ENCODE data around the gene ZRANB3.

DNA sequence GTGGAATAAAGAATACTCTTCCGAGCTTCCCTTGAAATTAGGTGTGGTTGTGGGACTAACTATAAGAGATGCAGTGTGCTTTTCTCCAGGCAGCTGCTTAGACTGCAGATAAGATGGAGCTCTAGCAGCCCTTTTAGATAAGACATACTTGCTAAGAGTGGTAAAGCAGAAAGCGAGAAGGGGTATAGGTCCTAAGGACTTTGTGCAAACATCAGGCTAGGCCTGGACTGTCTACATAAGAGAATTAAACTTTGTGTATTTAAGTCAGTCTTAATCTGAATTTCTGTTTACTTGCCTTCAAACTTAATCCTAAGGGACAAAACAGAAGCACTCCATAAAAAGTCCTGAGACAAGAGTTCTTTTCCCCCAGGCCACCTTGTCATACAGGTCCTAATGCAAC, 260.0 kb downstream of the ZRANB3 start:
- no peak for TF ChIP-seq CTCF (IDR thresholded peaks at IDR 0.05 in 2 of 3, conservative IDR thresholded peaks at IDR 0.05 in 1 of 3; ENCODE audit: borderline replicate concordance in 1 of 3, insufficient read depth in 1 of 3, low read depth in 2 of 3, low read length in 2 of 3)
- no peak for TF ChIP-seq POLR2A (IDR thresholded peaks at IDR 0.05; ENCODE audit: borderline replicate concordance, extremely low read depth, insufficient read depth, insufficient read length)
- TF ChIP-seq SRF (IDR thresholded peaks at IDR 0.05; ENCODE audit: low read depth): no peak
- no peak for TF ChIP-seq POLR2AphosphoS5 (IDR thresholded peaks at IDR 0.05; ENCODE audit: low read depth, low read length)
- TF ChIP-seq RAD21 (IDR thresholded peaks at IDR 0.05; ENCODE audit: low read depth): no peak
- TF ChIP-seq, protein P1, sequence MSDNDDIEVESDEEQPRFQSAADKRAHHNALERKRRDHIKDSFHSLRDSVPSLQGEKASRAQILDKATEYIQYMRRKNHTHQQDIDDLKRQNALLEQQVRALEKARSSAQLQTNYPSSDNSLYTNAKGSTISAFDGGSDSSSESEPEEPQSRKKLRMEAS (IDR thresholded peaks at IDR 0.05): no peak
- no peak for TF ChIP-seq SP1 (IDR thresholded peaks at IDR 0.05; ENCODE audit: low read depth)

All from HCT116 (cell line).